ENCODE measurements around the gene NOP53. TPM values are rescaled to one million over a fixed set of nuclear protein-coding genes. Genes with fewer than 3 reads are reported as not detected.

NOP53 gene
- total and polyA plus RNA-seq, 2 of the 13 experiments (the other 11 are each of a cell fraction or from before 2014, with no cell fraction given): 53.9 to 141 TPM

DNA sequence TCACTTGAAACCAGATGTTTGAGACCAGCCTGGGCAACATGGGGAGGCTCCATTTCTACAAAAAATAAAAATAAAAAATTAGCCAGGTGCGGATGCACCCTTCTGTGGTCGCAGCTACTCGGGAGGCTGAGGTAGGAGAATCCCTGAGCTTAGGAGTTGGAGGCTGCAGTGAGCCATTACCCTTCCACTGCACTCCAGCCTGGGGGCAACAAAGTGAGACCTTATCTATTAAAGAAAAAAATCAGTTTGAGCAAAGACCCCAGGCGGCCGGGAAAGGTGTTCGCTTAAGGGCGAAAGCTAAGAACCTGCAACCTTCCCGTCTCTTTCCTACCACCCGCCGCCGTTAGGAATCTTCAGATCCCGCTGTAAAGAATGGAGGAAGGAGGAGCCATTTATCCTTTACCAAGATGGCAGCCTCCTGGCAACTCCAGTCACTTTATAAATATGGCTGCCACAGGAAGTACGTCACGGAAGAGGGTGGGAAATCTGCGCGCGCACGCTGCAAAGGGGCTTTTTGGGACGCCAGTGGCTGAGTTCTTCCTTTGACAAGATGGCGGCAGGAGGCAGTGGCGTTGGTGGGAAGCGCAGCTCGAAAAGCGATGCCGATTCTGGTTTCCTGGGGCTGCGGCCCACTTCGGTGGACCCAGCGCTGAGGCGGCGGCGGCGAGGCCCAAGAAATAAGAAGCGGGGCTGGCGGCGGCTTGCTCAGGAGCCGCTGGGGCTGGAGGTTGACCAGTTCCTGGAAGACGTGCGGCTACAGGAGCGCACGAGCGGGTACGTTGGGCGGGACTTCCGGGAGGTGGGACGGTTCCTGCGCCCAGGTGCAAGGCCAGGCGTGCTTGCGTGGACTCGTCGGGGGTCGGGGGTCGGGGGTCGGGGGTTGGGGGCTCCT lies at the start of gene NOP53 (continued):
- TF ChIP-seq, protein P1, sequence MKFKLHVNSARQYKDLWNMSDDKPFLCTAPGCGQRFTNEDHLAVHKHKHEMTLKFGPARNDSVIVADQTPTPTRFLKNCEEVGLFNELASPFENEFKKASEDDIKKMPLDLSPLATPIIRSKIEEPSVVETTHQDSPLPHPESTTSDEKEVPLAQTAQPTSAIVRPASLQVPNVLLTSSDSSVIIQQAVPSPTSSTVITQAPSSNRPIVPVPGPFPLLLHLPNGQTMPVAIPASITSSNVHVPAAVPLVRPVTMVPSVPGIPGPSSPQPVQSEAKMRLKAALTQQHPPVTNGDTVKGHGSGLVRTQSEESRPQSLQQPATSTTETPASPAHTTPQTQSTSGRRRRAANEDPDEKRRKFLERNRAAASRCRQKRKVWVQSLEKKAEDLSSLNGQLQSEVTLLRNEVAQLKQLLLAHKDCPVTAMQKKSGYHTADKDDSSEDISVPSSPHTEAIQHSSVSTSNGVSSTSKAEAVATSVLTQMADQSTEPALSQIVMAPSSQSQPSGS (CRISPR knock-in tag; IDR thresholded peaks at IDR 0.05): peak; percentile 46; the same call in 1 of the 2 replicates
- TF ChIP-seq FOSL2 (CRISPR knock-in tag; IDR thresholded peaks at IDR 0.05) (peak; percentile 56; the same call in 1 of the 2 replicates), FOXK2 (IDR thresholded peaks at IDR 0.05) (no peak), IKZF1 (IDR thresholded peaks at IDR 0.05) (no peak)
- TF ChIP-seq, protein P2, sequence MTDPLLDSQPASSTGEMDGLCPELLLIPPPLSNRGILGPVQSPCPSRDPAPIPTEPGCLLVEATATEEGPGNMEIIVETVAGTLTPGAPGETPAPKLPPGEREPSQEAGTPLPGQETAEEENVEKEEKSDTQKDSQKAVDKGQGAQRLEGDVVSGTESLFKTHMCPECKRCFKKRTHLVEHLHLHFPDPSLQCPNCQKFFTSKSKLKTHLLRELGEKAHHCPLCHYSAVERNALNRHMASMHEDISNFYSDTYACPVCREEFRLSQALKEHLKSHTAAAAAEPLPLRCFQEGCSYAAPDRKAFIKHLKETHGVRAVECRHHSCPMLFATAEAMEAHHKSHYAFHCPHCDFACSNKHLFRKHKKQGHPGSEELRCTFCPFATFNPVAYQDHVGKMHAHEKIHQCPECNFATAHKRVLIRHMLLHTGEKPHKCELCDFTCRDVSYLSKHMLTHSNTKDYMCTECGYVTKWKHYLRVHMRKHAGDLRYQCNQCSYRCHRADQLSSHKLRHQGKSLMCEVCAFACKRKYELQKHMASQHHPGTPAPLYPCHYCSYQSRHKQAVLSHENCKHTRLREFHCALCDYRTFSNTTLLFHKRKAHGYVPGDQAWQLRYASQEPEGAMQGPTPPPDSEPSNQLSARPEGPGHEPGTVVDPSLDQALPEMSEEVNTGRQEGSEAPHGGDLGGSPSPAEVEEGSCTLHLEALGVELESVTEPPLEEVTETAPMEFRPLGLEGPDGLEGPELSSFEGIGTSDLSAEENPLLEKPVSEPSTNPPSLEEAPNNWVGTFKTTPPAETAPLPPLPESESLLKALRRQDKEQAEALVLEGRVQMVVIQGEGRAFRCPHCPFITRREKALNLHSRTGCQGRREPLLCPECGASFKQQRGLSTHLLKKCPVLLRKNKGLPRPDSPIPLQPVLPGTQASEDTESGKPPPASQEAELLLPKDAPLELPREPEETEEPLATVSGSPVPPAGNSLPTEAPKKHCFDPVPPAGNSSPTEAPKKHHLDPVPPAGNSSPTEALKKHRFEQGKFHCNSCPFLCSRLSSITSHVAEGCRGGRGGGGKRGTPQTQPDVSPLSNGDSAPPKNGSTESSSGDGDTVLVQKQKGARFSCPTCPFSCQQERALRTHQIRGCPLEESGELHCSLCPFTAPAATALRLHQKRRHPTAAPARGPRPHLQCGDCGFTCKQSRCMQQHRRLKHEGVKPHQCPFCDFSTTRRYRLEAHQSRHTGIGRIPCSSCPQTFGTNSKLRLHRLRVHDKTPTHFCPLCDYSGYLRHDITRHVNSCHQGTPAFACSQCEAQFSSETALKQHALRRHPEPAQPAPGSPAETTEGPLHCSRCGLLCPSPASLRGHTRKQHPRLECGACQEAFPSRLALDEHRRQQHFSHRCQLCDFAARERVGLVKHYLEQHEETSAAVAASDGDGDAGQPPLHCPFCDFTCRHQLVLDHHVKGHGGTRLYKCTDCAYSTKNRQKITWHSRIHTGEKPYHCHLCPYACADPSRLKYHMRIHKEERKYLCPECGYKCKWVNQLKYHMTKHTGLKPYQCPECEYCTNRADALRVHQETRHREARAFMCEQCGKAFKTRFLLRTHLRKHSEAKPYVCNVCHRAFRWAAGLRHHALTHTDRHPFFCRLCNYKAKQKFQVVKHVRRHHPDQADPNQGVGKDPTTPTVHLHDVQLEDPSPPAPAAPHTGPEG (CRISPR knock-in tag; IDR thresholded peaks at IDR 0.05): no peak
- TF ChIP-seq, protein P3, sequence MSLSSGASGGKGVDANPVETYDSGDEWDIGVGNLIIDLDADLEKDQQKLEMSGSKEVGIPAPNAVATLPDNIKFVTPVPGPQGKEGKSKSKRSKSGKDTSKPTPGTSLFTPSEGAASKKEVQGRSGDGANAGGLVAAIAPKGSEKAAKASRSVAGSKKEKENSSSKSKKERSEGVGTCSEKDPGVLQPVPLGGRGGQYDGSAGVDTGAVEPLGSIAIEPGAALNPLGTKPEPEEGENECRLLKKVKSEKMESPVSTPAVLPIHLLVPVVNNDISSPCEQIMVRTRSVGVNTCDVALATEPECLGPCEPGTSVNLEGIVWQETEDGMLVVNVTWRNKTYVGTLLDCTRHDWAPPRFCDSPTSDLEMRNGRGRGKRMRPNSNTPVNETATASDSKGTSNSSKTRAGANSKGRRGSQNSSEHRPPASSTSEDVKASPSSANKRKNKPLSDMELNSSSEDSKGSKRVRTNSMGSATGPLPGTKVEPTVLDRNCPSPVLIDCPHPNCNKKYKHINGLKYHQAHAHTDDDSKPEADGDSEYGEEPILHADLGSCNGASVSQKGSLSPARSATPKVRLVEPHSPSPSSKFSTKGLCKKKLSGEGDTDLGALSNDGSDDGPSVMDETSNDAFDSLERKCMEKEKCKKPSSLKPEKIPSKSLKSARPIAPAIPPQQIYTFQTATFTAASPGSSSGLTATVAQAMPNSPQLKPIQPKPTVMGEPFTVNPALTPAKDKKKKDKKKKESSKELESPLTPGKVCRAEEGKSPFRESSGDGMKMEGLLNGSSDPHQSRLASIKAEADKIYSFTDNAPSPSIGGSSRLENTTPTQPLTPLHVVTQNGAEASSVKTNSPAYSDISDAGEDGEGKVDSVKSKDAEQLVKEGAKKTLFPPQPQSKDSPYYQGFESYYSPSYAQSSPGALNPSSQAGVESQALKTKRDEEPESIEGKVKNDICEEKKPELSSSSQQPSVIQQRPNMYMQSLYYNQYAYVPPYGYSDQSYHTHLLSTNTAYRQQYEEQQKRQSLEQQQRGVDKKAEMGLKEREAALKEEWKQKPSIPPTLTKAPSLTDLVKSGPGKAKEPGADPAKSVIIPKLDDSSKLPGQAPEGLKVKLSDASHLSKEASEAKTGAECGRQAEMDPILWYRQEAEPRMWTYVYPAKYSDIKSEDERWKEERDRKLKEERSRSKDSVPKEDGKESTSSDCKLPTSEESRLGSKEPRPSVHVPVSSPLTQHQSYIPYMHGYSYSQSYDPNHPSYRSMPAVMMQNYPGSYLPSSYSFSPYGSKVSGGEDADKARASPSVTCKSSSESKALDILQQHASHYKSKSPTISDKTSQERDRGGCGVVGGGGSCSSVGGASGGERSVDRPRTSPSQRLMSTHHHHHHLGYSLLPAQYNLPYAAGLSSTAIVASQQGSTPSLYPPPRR (CRISPR knock-in tag; IDR thresholded peaks at IDR 0.05; ENCODE audit: borderline replicate concordance): no peak
- TF ChIP-seq, protein P4, sequence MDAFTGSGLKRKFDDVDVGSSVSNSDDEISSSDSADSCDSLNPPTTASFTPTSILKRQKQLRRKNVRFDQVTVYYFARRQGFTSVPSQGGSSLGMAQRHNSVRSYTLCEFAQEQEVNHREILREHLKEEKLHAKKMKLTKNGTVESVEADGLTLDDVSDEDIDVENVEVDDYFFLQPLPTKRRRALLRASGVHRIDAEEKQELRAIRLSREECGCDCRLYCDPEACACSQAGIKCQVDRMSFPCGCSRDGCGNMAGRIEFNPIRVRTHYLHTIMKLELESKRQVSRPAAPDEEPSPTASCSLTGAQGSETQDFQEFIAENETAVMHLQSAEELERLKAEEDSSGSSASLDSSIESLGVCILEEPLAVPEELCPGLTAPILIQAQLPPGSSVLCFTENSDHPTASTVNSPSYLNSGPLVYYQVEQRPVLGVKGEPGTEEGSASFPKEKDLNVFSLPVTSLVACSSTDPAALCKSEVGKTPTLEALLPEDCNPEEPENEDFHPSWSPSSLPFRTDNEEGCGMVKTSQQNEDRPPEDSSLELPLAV (CRISPR knock-in tag; conservative IDR thresholded peaks at IDR 0.05; ENCODE audit: low read depth): no peak
- TF ChIP-seq, protein P5, sequence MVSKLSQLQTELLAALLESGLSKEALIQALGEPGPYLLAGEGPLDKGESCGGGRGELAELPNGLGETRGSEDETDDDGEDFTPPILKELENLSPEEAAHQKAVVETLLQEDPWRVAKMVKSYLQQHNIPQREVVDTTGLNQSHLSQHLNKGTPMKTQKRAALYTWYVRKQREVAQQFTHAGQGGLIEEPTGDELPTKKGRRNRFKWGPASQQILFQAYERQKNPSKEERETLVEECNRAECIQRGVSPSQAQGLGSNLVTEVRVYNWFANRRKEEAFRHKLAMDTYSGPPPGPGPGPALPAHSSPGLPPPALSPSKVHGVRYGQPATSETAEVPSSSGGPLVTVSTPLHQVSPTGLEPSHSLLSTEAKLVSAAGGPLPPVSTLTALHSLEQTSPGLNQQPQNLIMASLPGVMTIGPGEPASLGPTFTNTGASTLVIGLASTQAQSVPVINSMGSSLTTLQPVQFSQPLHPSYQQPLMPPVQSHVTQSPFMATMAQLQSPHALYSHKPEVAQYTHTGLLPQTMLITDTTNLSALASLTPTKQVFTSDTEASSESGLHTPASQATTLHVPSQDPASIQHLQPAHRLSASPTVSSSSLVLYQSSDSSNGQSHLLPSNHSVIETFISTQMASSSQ (IDR thresholded peaks at IDR 0.05; ENCODE audit: low read depth): no peak
- TF ChIP-seq, protein P5 (CRISPR knock-in tag; IDR thresholded peaks at IDR 0.05; ENCODE audit: borderline replicate concordance): no peak
